H9 (cell line): ENCODE data around the gene CHMP4B. TPM values are rescaled to one million over a fixed set of nuclear protein-coding genes. Genes with fewer than 3 reads are reported as not detected.

Experiments used
- DNase-seq: peaks from one replicate; pipeline ENCODE4 v3.0.0-alpha.2; 2017
- H2AFZ ChIP-seq: one replicate; pipeline ENCODE4 v1.6.1; 2013; ENCODE audit warnings: mild to moderate bottlenecking, low read length, control low read depth, moderate library complexity
- H2AK5ac ChIP-seq: 2 replicates; pipeline ENCODE4 v1.6.1; 2013; ENCODE audit warnings: low read length, control low read depth, mixed read lengths; ENCODE audit not compliant: insufficient read length
- H2BK120ac ChIP-seq: one replicate; pipeline ENCODE4 v1.6.1; 2013; ENCODE audit warnings: low read depth, mild to moderate bottlenecking, low read length, control low read depth, inconsistent platforms; ENCODE audit not compliant: poor library complexity, severe bottlenecking
- H2BK12ac ChIP-seq: 2 replicates; pipeline ENCODE4 v1.6.1; 2013; ENCODE audit warnings: low read length, control low read depth, mixed read lengths, low read depth; ENCODE audit not compliant: insufficient read length
- H2BK15ac ChIP-seq: 2 replicates; pipeline ENCODE4 v1.6.1; 2013; ENCODE audit warnings: low read depth, low read length, control low read depth
- H2BK20ac ChIP-seq: one replicate; pipeline ENCODE4 v1.6.1; 2013; ENCODE audit warnings: low read depth, mild to moderate bottlenecking, low read length, control low read depth, inconsistent platforms; ENCODE audit not compliant: poor library complexity, severe bottlenecking
- H2BK5ac ChIP-seq: 2 replicates; pipeline ENCODE4 v1.6.1; 2013; ENCODE audit warnings: low read length, control low read depth, mixed read lengths; ENCODE audit not compliant: insufficient read length
- H3K14ac ChIP-seq: 2 replicates; pipeline ENCODE4 v1.6.1; 2013; ENCODE audit warnings: low read length, control low read depth; ENCODE audit not compliant: insufficient read depth
- H3K18ac ChIP-seq: 2 replicates; pipeline ENCODE4 v1.6.1; 2013; ENCODE audit warnings: low read depth, mild to moderate bottlenecking, mixed read lengths, low read length, control low read depth; ENCODE audit not compliant: insufficient read length
- H3K23ac ChIP-seq: 2 replicates; pipeline ENCODE4 v1.6.1; 2013; ENCODE audit warnings: low read length, control low read depth, mixed read lengths, low read depth; ENCODE audit not compliant: insufficient read length
- H3K23me2 ChIP-seq: 2 replicates; pipeline ENCODE4 v1.6.1; 2013; ENCODE audit warnings: low read depth, mild to moderate bottlenecking, mixed read lengths, low read length, control low read depth; ENCODE audit not compliant: insufficient read length, poor library complexity, severe bottlenecking
- H3K27ac ChIP-seq: 2 replicates; pipeline ENCODE4 v1.5.1; 2013; ENCODE audit warnings: low read length, control low read depth, mixed read lengths, low read depth; ENCODE audit not compliant: insufficient read length
- H3K27me3 ChIP-seq: 2 replicates; pipeline ENCODE4 v1.6.1; 2013; ENCODE audit warnings: low read length, control low read depth, inconsistent platforms; ENCODE audit not compliant: insufficient read depth
- H3K4ac ChIP-seq: 2 replicates; pipeline ENCODE4 v1.6.1; 2013; ENCODE audit warnings: low read depth, mild to moderate bottlenecking, control low read depth, inconsistent platforms, low read length, moderate library complexity
- H3K4me1 ChIP-seq: 2 replicates; pipeline ENCODE4 v1.6.1; 2013; ENCODE audit warnings: low read length, control low read depth, inconsistent platforms; ENCODE audit not compliant: insufficient read depth
- H3K4me2 ChIP-seq: 2 replicates; pipeline ENCODE4 v1.6.1; 2013; ENCODE audit warnings: low read length, control low read depth, mixed read lengths; ENCODE audit not compliant: insufficient read length, insufficient read depth
- H3K56ac ChIP-seq: 2 replicates; pipeline ENCODE4 v1.6.1; 2013; ENCODE audit warnings: low read depth, mild to moderate bottlenecking, mixed read lengths, low read length, control low read depth; ENCODE audit not compliant: insufficient read length
- H3K79me1 ChIP-seq: 2 replicates; pipeline ENCODE4 v1.6.1; 2013; ENCODE audit warnings: low read depth, mild to moderate bottlenecking, moderate library complexity, low read length, control low read depth, inconsistent platforms; ENCODE audit not compliant: insufficient read depth, poor library complexity, severe bottlenecking
- H3K79me2 ChIP-seq: 2 replicates; pipeline ENCODE4 v1.6.1; 2013; ENCODE audit warnings: low read length, control low read depth, inconsistent platforms; ENCODE audit not compliant: insufficient read depth
- H3K9ac ChIP-seq: 2 replicates; pipeline ENCODE4 v1.6.1; 2013; ENCODE audit warnings: low read length, control low read depth, mixed read lengths; ENCODE audit not compliant: insufficient read length; ENCODE audit errors: extremely low read depth
- H3K9me3 ChIP-seq: one replicate; pipeline ENCODE4 v1.6.1; 2013; ENCODE audit warnings: low read depth, low read length, inconsistent platforms; ENCODE audit not compliant: control insufficient read depth
- H3T11ph ChIP-seq: one replicate; pipeline ENCODE4 v1.6.1; 2013; ENCODE audit warnings: mild to moderate bottlenecking, low read length, control low read depth, inconsistent platforms
- H4K20me1 ChIP-seq: one replicate; pipeline ENCODE4 v1.6.1; 2013; ENCODE audit not compliant: control insufficient read depth, insufficient read length, insufficient read depth
- H4K5ac ChIP-seq: 2 replicates; pipeline ENCODE4 v1.6.1; 2013; ENCODE audit warnings: low read depth, mild to moderate bottlenecking, mixed read lengths, low read length, control low read depth; ENCODE audit not compliant: insufficient read length
- H4K8ac ChIP-seq: replicated peaks from 2 replicates; pipeline ENCODE4 v1.6.1; 2013; ENCODE audit warnings: low read length, control low read depth, mixed read lengths, low read depth; ENCODE audit not compliant: insufficient read length
- H4K91ac ChIP-seq: 2 replicates; pipeline ENCODE4 v1.6.1; 2013; ENCODE audit warnings: low read depth, mild to moderate bottlenecking, moderate library complexity, mixed read lengths, low read length, control low read depth; ENCODE audit not compliant: insufficient read length
- H3K27ac Mint-ChIP-seq, 3 experiments: 2 replicates in 2 of 3; 3 replicates in 1 of 3; pipeline ENCODE4 v1.8.0; 2020 to 2021; ENCODE audit warnings: mixed read lengths in 3 of 3, mild to moderate bottlenecking in 1 of 3, moderate library complexity in 1 of 3
- H3K27me3 Mint-ChIP-seq: 2 replicates; pipeline ENCODE4 v1.8.0; 2021; ENCODE audit warnings: low read depth, mild to moderate bottlenecking, moderate library complexity, mixed read lengths
- H3K36me3 Mint-ChIP-seq, 3 experiments: 2 replicates in 2 of 3; 3 replicates in 1 of 3; pipeline ENCODE4 v1.8.0; 2020 to 2021; ENCODE audit warnings: low read depth in 3 of 3, mixed read lengths in 3 of 3; ENCODE audit not compliant: insufficient read depth in 1 of 3
- H3K4me1 Mint-ChIP-seq, 2 experiments: 2 replicates each; pipeline ENCODE4 v1.8.0; 2020; ENCODE audit warnings: mixed read lengths in 2 of 2
- H3K4me3 Mint-ChIP-seq, 2 experiments: 2 replicates in 1 of 2; 3 replicates in 1 of 2; pipeline ENCODE4 v1.8.0; 2020 to 2021; ENCODE audit warnings: mild to moderate bottlenecking in 2 of 2, mixed read lengths in 2 of 2, moderate library complexity in 1 of 2
- H3K9me3 Mint-ChIP-seq, 2 experiments: 2 replicates in 1 of 2; 3 replicates in 1 of 2; pipeline ENCODE4 v1.8.0; 2020; ENCODE audit warnings: mild to moderate bottlenecking in 2 of 2, mixed read lengths in 2 of 2, moderate library complexity in 1 of 2
- CTCF ChIP-seq: fragments of 200-600 bp; sonication (generic); conservative IDR thresholded peaks from 3 replicates; pipeline ENCODE4 v1.8.0; 2021; ENCODE audit warnings: antibody characterized with exemption, mild to moderate bottlenecking
- WGBS: extraction: QIAGEN DNeasy Blood & Tissue Kit; methylation state at CpG from one replicate; pipeline ENCODE4 v1.1.7; 2013; ENCODE audit warnings: missing lambda C conversion rate, low lambda C conversion rate, mixed read lengths; ENCODE audit not compliant: insufficient read length; ENCODE audit errors: extremely low coverage; 5-methylcytosine and 5-hydroxymethylcytosine counted together
- total RNA-seq: library from RNA; stranded (reverse); gene quantifications from 2 replicates; pipeline ENCODE4 v1.2.1, GENCODE V29; 2021

The CHMP4B gene
- total RNA-seq, 1 experiment from 2014 or later = 94.9 TPM

- H3K14ac ChIP-seq = no peak overlapping the region
- WGBS = no CpG with 5 or more reads among the region's 10 CpGs
Measured at GRCh38 chr20:33812908-33813462, 1.8 kb downstream of the CHMP4B start.

More at GRCh38 chr20:33812908-33813462, 1.8 kb downstream of the CHMP4B start:
- no peaks in the 10 kb centered on the region for H3K4me1 ChIP-seq
- no peak overlapping the region for H3K18ac ChIP-seq
- H3K27ac ChIP-seq = no peak overlapping the region
- Mint-ChIP-seq H3K27me3 (no peaks in the 10 kb centered on the region), H3K4me1 (peaks cover 19 to 27% of the 10 kb centered on the region in 2 experiments), H3K36me3 (no peaks in the 10 kb centered on the region; a peak in 2 of 7 replicates), H3K27ac (peak overlapping the region in 2 of 3 experiments; percentile 18 to 44; a peak in 4 of 7 replicates), H3K9me3 (no peaks in the 10 kb centered on the region; a peak in 1 of 5 replicates), H3K4me3 (peak overlapping the region; percentile 93 to 100)
- peaks cover 10% of the 10 kb centered on the region; the same call in 1 of the 2 replicates for H3K79me2 ChIP-seq
- no peak overlapping the region for H3K4ac ChIP-seq
- no peak overlapping the region for H2AK5ac ChIP-seq
- no peak overlapping the region for H2AFZ ChIP-seq
- peaks cover 6% of the 10 kb centered on the region for H3K79me1 ChIP-seq
- no peak overlapping the region for H2BK12ac ChIP-seq
- H4K91ac ChIP-seq = no peak overlapping the region
- H3K27me3 ChIP-seq = no peaks in the 10 kb centered on the region
- H3T11ph ChIP-seq = no peak overlapping the region
- DNase-seq = no peak
- no peaks in the 10 kb centered on the region for H4K20me1 ChIP-seq
- H2BK120ac ChIP-seq = no peak overlapping the region
- H4K8ac ChIP-seq = no peak overlapping the region
- no peak overlapping the region for H3K23ac ChIP-seq
- peak overlapping the region; percentile 73 for H3K4me2 ChIP-seq
- no peak for TF ChIP-seq CTCF
- no peak overlapping the region for H4K5ac ChIP-seq
- H3K9me3 ChIP-seq = no peaks in the 10 kb centered on the region
- H3K9ac ChIP-seq = peak overlapping the region; percentile 15
- H2BK5ac ChIP-seq = no peak overlapping the region
- H3K23me2 ChIP-seq = peaks cover 13% of the 10 kb centered on the region
- H2BK20ac ChIP-seq = no peak overlapping the region
- no peak overlapping the region for H3K56ac ChIP-seq
- no peak overlapping the region for H2BK15ac ChIP-seq
